BE2C (cell line): ENCODE measurements around the gene FNDC11.
"Not testable (repeated sequence)": the region's sequence is repeated elsewhere in the genome, so short reads cannot be mapped to it uniquely, and the experiment has no call there.

Source experiments
- DNase-seq: peaks from one replicate; pipeline ENCODE4 v3.0.0-alpha.2; 2020
- H3K27me3 ChIP-seq: fragments of 250-450 bp; sonication (Bioruptor Pico); 2 replicates; pipeline ENCODE4 v1.5.1; 2020; ENCODE audit warnings: mild to moderate bottlenecking
- H3K36me3 ChIP-seq: fragments of 250-450 bp; sonication (Bioruptor Pico); 2 replicates; pipeline ENCODE4 v1.5.1; 2020; ENCODE audit warnings: mild to moderate bottlenecking
- H3K4me1 ChIP-seq: fragments of 250-450 bp; sonication (Bioruptor Pico); 2 replicates; pipeline ENCODE4 v1.5.1; 2020
- H3K4me3 ChIP-seq: 2 replicates; pipeline ENCODE4 v1.5.1; 2011; ENCODE audit warnings: low read depth, low read length
- H3K9me3 ChIP-seq: fragments of 250-450 bp; sonication (Bioruptor Pico); 2 replicates; pipeline ENCODE4 v1.5.1; 2020
- CTCF ChIP-seq: IDR thresholded peaks from 2 replicates; pipeline ENCODE4 v1.5.1; 2012; ENCODE audit warnings: mild to moderate bottlenecking, low read depth, low read length

FNDC11 gene

GRCh38 chr20:63570281-63571086, 16.5 kb downstream of the FNDC11 start:
- no peaks in the 10 kb centered on the region for H3K4me1 ChIP-seq
- no peak for DNase-seq
- no peaks in the 10 kb centered on the region for H3K36me3 ChIP-seq
- no peaks in the 10 kb centered on the region for H3K9me3 ChIP-seq
- no peaks in the 10 kb centered on the region for H3K27me3 ChIP-seq
- H3K4me3 ChIP-seq = no peak overlapping the region
- TF ChIP-seq CTCF = no peak

- H3K36me3 ChIP-seq, H3K4me1 ChIP-seq, DNase-seq, H3K27me3 ChIP-seq, H3K4me3 ChIP-seq, H3K9me3 ChIP-seq: not testable (repeated sequence)
Observed at GRCh38 chr20:63571087-63571478, 17.1 kb downstream of the FNDC11 start.

- Histone ChIP-seq H3K4me3 (no peak overlapping the region), H3K9me3 (no peaks in the 10 kb centered on the region), H3K4me1 (peaks cover 5% of the 10 kb centered on the region), H3K36me3 (no peaks in the 10 kb centered on the region), H3K27me3 (no peaks in the 10 kb centered on the region)
- TF ChIP-seq CTCF = no peak
- DNase-seq = no peak
Observed at GRCh38 chr20:63572071-63572787, 18.3 kb downstream of the FNDC11 start.

GRCh38 chr20:63572788-63573646, 19.1 kb downstream of the FNDC11 start:
- no peak for DNase-seq
- TF ChIP-seq CTCF = no peak
- H3K36me3 ChIP-seq = no peaks in the 10 kb centered on the region
- H3K4me1 ChIP-seq = peaks cover 9% of the 10 kb centered on the region
- no peaks in the 10 kb centered on the region for H3K27me3 ChIP-seq
- H3K4me3 ChIP-seq = peak overlapping the region; percentile 71
- no peaks in the 10 kb centered on the region for H3K9me3 ChIP-seq

- Histone ChIP-seq H3K9me3 (no peaks in the 10 kb centered on the region), H3K4me1 (peaks cover 9% of the 10 kb centered on the region), H3K4me3 (peak overlapping the region; percentile 71), H3K27me3 (no peaks in the 10 kb centered on the region), H3K36me3 (no peaks in the 10 kb centered on the region)
- no peak for DNase-seq
- no peak for TF ChIP-seq CTCF
Observed at GRCh38 chr20:63573647-63574131, 19.7 kb downstream of the FNDC11 start.

- H3K9me3 ChIP-seq = no peaks in the 10 kb centered on the region
- no peaks in the 10 kb centered on the region for H3K27me3 ChIP-seq
- peaks cover 9% of the 10 kb centered on the region for H3K4me1 ChIP-seq
- peak; percentile 76 for DNase-seq
- no peak for TF ChIP-seq CTCF
- peak within 1 kb of the TSS; percentile 71 for H3K4me3 ChIP-seq
- H3K36me3 ChIP-seq = no peaks in the 10 kb centered on the region
Observed at GRCh38 chr20:63574156-63574828, 20.3 kb downstream of the FNDC11 start, which contains the start of gene HELZ2. Gene HELZ2, minus strand, starts transcription at chr20:63574239. Its CDS starts 1,854 bp downstream, at chr20:63572385.
